HUES64 (cell line): Measurements from ENCODE around the gene COBL.

Experiments
- H3K27ac ChIP-seq: 2 replicates; pipeline ENCODE4 v1.7.0; 2013; ENCODE audit warnings: low read depth, low read length, inconsistent platforms
- H3K27me3 ChIP-seq: 2 replicates; pipeline ENCODE4 v1.6.1; 2013; ENCODE audit warnings: mild to moderate bottlenecking, low read length; ENCODE audit not compliant: insufficient read depth
- H3K36me3 ChIP-seq: 2 replicates; pipeline ENCODE4 v1.6.1; 2013; ENCODE audit warnings: mild to moderate bottlenecking, low read length; ENCODE audit not compliant: insufficient read depth
- H3K4me1 ChIP-seq: 2 replicates; pipeline ENCODE4 v1.6.1; 2013; ENCODE audit warnings: mild to moderate bottlenecking, low read length, moderate library complexity; ENCODE audit not compliant: insufficient read depth
- H3K4me3 ChIP-seq: 2 replicates; pipeline ENCODE4 v1.5.1; 2013; ENCODE audit warnings: mild to moderate bottlenecking, low read length, moderate library complexity
- H3K9ac ChIP-seq: 2 replicates; pipeline ENCODE4 v1.6.1; 2013; ENCODE audit warnings: mild to moderate bottlenecking, low read depth, low read length
- H3K9me3 ChIP-seq: 2 replicates; pipeline ENCODE4 v1.6.1; 2013; ENCODE audit warnings: low read depth, low read length; ENCODE audit not compliant: insufficient read depth
- WGBS: fragments of 150-250, 120-280 bp; methylation state at CpG from one replicate; pipeline ENCODE4 v1.1.7; 2013; ENCODE audit warnings: missing lambda C conversion rate; 5-methylcytosine and 5-hydroxymethylcytosine counted together

Gene COBL

DNA sequence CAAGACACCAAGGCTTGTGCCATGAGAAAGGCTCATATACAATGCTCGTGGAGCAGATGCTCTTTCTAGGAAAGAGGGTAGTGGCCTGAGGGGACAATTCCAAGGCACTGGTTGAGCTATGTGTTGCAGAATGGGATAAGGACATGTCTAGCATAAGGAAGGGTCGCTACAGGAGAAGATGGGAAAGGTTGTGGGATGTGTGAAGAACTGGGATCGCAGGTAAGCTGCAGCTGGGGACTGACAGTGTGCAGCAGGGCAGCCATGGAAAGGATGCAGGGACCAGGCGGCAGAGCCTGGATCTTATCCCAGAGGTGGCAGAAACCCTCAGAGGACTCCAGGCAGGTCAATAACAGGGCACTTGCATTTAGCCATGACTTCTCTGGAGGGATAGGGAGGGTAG lies 56.1 kb downstream of the COBL start:
- Histone ChIP-seq H3K27me3 (no peaks in the 10 kb centered on the region), H3K9ac (no peak overlapping the region), H3K36me3 (no peaks in the 10 kb centered on the region), H3K4me1 (peaks cover 10% of the 10 kb centered on the region; the same call in 1 of the 2 replicates), H3K4me3 (no peak overlapping the region), H3K9me3 (no peaks in the 10 kb centered on the region), H3K27ac (no peak overlapping the region)
- 93% methylated on average over 4 of the region's 4 CpGs for WGBS

DNA sequence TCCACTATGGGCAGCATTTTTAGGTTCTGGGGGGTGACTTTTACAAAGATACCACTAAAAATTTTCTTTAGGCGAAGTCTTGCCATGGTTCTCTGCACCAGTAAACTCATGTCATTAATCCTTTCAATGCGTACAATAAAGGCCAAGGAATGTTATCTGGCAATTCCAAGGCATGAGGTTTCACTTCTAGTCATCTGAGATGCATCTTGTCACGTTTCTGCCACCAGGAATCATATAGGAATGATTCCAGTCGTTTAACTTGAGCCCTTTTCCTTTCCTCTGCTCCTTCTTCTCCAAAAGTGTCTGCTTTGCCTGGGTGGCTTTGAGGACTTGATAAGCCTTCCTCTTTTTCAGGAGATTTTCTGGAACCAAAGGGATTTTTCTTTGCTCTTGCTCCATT lies 56.8 kb downstream of the COBL start:
- WGBS = 89% methylated on average over 4 of the region's 4 CpGs
- Histone ChIP-seq H3K36me3 (no peaks in the 10 kb centered on the region), H3K9ac (no peak overlapping the region), H3K27ac (no peak overlapping the region), H3K27me3 (no peaks in the 10 kb centered on the region), H3K4me3 (no peak overlapping the region), H3K4me1 (peaks cover 10% of the 10 kb centered on the region; the same call in 1 of the 2 replicates), H3K9me3 (no peaks in the 10 kb centered on the region)

DNA sequence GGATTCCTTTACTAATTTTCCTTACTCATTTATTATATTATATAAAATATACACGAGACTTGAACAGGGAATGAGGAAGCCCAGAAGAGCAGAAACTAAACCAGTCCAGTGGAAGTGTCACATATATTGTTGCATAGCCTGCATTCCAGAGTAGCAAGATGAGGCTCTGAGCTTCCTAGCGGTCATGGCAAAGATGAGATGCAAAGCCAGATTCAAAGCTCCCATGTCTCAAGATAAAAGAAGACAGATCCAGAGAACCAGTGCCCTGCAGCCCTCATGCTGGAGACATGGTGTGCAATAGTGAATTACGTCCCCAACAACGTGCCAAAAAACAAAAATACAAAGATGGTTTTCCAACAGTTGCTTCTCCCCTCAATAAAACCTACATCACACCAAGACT lies 59.7 kb downstream of the COBL start:
- Histone ChIP-seq H3K4me1 (peaks cover 10% of the 10 kb centered on the region; the same call in 1 of the 2 replicates), H3K36me3 (no peaks in the 10 kb centered on the region), H3K9ac (no peak overlapping the region), H3K4me3 (no peak overlapping the region), H3K27me3 (no peaks in the 10 kb centered on the region), H3K27ac (no peak overlapping the region), H3K9me3 (no peaks in the 10 kb centered on the region)
- WGBS = 92% methylated on average over 4 of the region's 4 CpGs

DNA sequence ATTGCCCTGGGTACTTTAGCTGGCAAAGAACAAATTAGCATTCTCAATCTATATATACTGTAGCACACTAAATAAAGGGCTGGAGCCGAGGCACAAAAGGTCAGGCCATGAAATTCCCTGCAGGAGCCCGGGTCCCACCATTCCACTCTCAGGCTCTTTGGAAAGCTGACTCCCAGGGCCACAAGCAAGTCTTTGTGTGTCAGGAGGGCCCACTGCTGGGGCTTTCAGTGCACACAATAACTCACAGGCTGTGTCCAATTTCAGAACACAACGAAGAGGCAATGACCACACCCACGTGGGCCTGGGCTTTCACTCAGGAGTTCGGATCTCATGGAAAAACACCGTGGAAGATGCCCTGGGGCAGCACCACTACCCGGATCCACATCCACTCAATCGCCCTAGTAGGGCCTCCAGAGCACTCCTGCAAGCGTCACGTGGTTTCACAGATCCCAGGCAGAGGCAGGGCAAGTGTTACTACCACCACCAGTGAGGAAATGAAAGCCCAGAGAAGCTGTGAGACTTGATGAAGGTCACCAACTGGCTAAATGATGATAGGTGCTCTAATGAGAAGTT lies 60.3 kb downstream of the COBL start:
- Histone ChIP-seq H3K4me3 (no peak overlapping the region), H3K36me3 (no peaks in the 10 kb centered on the region), H3K27me3 (no peaks in the 10 kb centered on the region), H3K27ac (peak overlapping the region; percentile 33), H3K4me1 (peaks cover 10% of the 10 kb centered on the region; the same call in 1 of the 2 replicates), H3K9me3 (no peaks in the 10 kb centered on the region), H3K9ac (peak overlapping the region; percentile 19; the same call in 1 of the 2 replicates)
- 80% methylated on average over 10 of the region's 10 CpGs for WGBS

DNA sequence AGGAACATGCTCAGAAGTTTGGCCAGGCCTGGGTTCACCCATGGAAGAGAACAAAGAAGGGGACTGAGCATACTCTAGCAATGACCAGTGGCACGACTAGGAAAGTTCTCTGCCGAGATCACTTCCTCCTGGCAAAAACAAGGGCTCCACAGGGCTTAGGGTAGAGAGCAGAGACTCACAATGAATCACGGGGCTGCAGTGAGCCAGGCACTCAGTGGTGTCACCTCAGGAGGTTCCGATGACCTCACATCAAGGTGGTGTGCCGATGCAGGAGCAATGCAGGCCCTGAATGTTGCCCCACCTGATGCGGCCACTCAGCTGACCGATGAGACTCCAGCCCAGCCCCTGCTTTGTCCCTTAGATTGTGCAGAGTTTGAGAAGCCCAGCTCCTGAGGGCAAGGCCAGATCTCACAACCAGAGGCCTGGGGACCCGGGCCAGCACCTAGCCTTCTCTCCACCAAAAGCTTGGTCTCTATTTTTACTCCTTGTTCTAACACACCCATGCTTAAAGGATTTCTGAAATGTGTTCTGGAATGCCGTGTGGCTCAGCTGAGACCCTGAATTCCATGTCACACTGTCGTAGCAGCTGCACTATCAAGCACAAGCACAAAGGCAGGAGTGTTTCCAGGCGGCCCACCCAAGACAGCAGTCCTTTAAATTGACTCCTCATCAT lies 60.9 kb downstream of the COBL start:
- no peaks in the 10 kb centered on the region for H3K27me3 ChIP-seq
- peak overlapping the region; percentile 7; the same call in 1 of the 2 replicates for H3K9ac ChIP-seq
- 85% methylated on average over 11 of the region's 11 CpGs for WGBS
- H3K4me3 ChIP-seq = no peak overlapping the region
- H3K36me3 ChIP-seq = no peaks in the 10 kb centered on the region
- peaks cover 10% of the 10 kb centered on the region; the same call in 1 of the 2 replicates for H3K4me1 ChIP-seq
- peak overlapping the region; percentile 33; the same call in 1 of the 2 replicates for H3K27ac ChIP-seq
- no peaks in the 10 kb centered on the region for H3K9me3 ChIP-seq

DNA sequence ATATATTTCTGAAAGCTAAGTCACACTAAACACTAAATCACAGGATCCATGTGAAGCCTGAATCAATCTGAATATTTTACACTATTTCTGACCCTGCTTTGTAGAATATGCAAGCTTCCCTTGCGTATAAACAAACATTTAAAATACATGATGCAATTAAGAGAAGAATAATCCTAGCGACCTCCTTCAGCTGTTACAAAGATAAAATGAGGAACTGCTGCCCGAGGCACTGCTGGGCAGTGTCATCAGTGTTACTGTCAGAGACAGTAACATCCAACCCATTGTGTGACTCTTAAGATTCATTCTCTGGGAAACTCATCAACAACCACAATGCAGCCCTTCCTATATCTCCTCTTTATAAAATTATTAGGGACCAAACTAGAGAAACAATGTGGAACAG lies 61.6 kb downstream of the COBL start:
- WGBS = 91% methylated on average over 2 of the region's 3 CpGs
- Histone ChIP-seq H3K9ac (no peak overlapping the region), H3K27ac (no peak overlapping the region)

DNA sequence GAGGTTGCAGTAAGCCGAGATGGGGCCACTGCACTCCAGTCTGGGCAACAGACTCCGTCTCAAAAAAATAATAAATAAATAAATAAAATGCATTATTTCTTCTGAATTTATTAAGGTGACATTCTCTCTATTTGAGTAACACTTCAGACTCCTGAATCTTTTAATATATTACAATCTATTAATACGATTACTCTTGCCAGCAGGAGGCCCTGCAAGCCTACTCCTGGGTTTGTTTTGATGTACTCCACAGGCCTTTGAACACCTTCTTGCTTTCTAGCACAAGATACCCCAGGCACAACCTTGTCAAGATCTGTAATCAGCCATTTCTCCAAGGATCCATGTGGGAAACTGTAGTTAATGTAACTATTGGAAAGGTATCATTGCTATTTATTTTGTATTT lies 63.5 kb downstream of the COBL start:
- Histone ChIP-seq H3K27ac (no peak overlapping the region), H3K27me3 (no peaks in the 10 kb centered on the region), H3K4me3 (no peak overlapping the region), H3K36me3 (no peaks in the 10 kb centered on the region), H3K4me1 (peaks cover 10% of the 10 kb centered on the region; the same call in 1 of the 2 replicates), H3K9ac (no peak overlapping the region), H3K9me3 (no peaks in the 10 kb centered on the region)
- 92% methylated on average over 2 of the region's 3 CpGs for WGBS

More for the DNA sequence above, 61.6 kb downstream of the COBL start:
- H3K4me3 ChIP-seq = no peak overlapping the region
- H3K9me3 ChIP-seq = no peaks in the 10 kb centered on the region
- no peaks in the 10 kb centered on the region for H3K36me3 ChIP-seq
- peaks cover 10% of the 10 kb centered on the region; the same call in 1 of the 2 replicates for H3K4me1 ChIP-seq
- H3K27me3 ChIP-seq = no peaks in the 10 kb centered on the region

DNA sequence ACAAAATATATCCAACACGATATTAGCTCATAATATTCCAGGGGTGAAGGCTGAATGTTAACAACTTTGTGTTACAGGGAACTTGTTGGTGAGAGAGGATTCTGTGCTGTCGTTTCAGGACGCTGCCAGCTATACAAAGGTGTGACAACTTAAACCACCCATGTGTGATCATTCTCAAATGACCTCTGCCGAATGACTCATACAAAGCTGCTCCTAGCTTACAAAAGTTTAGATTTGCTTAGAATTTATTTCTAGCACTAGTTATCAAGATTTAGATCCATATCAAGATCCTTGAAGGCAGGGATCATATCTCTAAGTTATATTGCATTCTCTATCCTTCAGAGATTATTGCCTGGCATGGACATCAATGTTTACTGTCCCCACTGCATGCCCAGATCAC lies 65.3 kb downstream of the COBL start:
- no peaks in the 10 kb centered on the region for H3K27me3 ChIP-seq
- no peaks in the 10 kb centered on the region for H3K9me3 ChIP-seq
- H3K4me1 ChIP-seq = peaks cover 8% of the 10 kb centered on the region; the same call in 1 of the 2 replicates
- no peak overlapping the region for H3K27ac ChIP-seq
- WGBS = 89% methylated on average over 3 of the region's 4 CpGs
- no peak overlapping the region for H3K4me3 ChIP-seq
- H3K36me3 ChIP-seq = no peaks in the 10 kb centered on the region
- H3K9ac ChIP-seq = no peak overlapping the region

DNA sequence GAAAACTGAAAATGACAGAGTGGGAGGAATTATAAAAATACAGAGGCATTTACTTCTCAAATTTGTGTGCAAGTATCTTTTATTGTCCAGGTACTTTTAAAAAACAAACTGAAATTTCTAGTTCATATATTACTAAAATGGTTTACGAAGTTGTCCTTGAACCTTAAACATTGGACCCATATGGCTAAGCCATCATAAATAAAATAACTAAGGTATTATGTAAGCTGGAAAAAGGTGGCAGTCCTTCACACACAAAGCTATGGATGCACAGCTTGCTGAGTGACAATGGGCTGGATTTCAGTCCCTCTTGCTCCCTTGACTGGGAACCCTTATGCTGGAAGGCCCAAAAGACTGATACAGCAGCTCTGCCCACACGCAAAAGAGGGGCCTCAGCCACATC lies 66.1 kb downstream of the COBL start:
- Histone ChIP-seq H3K27me3 (no peaks in the 10 kb centered on the region), H3K27ac (no peak overlapping the region), H3K4me1 (peaks cover under 1% of the 10 kb centered on the region; the same call in 1 of the 2 replicates), H3K9me3 (no peaks in the 10 kb centered on the region), H3K4me3 (no peak overlapping the region), H3K36me3 (no peaks in the 10 kb centered on the region), H3K9ac (no peak overlapping the region)
- WGBS = 83% methylated on average over 1 of the region's 2 CpGs

DNA sequence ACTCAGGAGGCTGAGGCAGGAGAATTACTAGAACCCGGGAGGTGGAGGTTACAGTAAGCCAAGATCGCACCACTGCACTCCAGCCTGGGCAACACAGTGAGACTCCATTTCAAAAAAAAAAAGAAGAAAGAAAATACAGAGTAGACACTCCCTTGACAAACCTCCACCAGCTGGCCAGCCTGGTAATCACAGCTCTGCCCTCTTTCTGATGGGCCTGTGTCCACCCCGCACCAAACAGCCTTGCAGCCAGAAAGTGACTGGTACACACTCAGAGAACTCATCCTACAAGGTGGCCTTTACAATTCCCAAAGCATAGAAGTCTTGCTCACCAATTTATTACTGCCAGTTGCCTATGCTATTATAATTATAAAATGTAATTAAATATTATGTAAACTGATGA lies 66.6 kb downstream of the COBL start:
- no peaks in the 10 kb centered on the region for H3K9me3 ChIP-seq
- 93% methylated on average over 3 of the region's 3 CpGs for WGBS
- no peaks in the 10 kb centered on the region for H3K27me3 ChIP-seq
- no peak overlapping the region for H3K27ac ChIP-seq
- no peaks in the 10 kb centered on the region for H3K36me3 ChIP-seq
- H3K9ac ChIP-seq = no peak overlapping the region
- no peak overlapping the region for H3K4me3 ChIP-seq
- H3K4me1 ChIP-seq = no peaks in the 10 kb centered on the region

DNA sequence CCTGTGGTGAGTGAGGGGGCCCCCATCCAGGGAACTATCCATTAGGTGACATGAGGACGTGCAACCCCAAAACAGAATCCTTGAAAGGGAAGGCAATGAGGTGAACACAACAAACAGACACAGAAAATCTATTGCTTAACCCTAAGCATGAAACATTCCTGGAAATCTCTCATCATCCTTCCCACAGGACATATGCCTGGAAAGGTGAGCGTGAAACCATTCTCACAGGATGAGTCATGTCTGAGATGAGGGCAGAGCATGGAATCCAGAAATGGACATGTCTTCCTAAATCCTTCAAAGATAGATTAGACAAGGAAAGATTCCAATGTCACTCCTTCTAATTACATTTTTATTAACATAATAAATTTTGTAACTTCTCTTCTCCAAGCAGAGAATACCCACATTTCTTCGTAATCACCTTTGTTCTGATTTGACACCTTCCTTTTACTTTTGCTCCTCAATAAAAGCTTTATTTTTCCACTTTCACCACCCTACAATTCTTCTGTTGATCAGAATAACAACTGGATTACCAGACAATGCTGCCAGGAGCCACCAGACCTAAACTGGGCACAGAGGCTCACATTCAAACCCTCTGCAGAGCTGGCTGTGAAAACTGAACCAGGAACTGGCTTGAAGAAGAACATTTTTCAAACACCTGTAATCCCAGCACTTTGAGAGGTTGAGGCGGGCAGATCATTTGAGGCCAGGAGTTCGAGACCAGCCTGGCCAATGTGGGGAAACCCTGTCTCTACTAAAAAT lies 67.2 kb downstream of the COBL start:
- WGBS = 96% methylated on average over 5 of the region's 5 CpGs
- H3K27ac ChIP-seq = no peak overlapping the region
- H3K4me1 ChIP-seq = no peaks in the 10 kb centered on the region
- H3K27me3 ChIP-seq = no peaks in the 10 kb centered on the region
- no peaks in the 10 kb centered on the region for H3K9me3 ChIP-seq
- H3K4me3 ChIP-seq = no peak overlapping the region
- H3K36me3 ChIP-seq = no peaks in the 10 kb centered on the region
- no peak overlapping the region for H3K9ac ChIP-seq
